ENCODE data around the gene ANK2. TPM values are rescaled to one million over a fixed set of nuclear protein-coding genes. Genes with fewer than 3 reads are reported as not detected.

ANK2 gene
- total and polyA plus RNA-seq, 2 of the 13 experiments (the other 11 are each of a cell fraction or from before 2014, with no cell fraction given), result 2.7 to 15.1 TPM

DNA sequence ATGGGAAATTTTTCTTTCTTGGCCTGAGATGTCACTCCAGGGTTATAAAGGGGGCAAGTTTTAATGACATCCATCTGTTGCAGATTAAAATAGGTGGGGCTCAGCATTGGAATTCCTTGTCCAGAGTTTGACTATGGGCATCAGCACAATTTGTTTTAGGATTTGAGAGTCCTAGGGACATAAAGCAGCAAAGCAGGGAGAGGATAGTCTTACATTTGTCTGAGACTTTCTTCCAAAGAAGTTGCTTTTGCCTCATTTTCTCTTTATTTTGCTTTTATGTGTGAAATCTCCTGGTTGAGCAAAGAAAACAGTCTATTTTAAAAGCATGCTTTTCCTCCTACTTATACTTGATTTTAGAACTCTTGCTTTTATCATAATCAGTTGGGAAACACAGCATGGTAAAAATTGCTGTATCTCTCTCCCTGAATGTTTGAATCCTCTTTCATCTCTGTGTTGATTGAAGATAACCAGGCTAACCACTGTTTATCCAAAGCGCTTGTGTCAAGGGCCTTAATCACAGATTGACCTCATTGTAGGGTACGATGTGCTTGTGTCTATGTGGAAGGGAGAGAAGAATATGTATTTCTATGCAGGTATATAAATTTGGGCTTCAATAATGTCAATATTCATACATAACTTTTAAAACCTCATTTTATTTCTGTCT lies 121.5 kb downstream of the ANK2 start (continued):
- TF ChIP-seq, protein P1, sequence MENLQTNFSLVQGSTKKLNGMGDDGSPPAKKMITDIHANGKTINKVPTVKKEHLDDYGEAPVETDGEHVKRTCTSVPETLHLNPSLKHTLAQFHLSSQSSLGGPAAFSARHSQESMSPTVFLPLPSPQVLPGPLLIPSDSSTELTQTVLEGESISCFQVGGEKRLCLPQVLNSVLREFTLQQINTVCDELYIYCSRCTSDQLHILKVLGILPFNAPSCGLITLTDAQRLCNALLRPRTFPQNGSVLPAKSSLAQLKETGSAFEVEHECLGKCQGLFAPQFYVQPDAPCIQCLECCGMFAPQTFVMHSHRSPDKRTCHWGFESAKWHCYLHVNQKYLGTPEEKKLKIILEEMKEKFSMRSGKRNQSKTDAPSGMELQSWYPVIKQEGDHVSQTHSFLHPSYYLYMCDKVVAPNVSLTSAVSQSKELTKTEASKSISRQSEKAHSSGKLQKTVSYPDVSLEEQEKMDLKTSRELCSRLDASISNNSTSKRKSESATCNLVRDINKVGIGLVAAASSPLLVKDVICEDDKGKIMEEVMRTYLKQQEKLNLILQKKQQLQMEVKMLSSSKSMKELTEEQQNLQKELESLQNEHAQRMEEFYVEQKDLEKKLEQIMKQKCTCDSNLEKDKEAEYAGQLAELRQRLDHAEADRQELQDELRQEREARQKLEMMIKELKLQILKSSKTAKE (CRISPR knock-in tag; IDR thresholded peaks at IDR 0.05; ENCODE audit: borderline replicate concordance), result no peak
- TF ChIP-seq PPARG (CRISPR knock-in tag; conservative IDR thresholded peaks at IDR 0.05) (peak; percentile 50; the same call in 1 of the 2 replicates), NR2F2 (IDR thresholded peaks at IDR 0.05; ENCODE audit: borderline replicate concordance, low read depth) (peak; percentile 88), ZNF34 (CRISPR knock-in tag; IDR thresholded peaks at IDR 0.05; ENCODE audit: borderline replicate concordance) (no peak), GATAD2A (CRISPR knock-in tag; IDR thresholded peaks at IDR 0.05) (peak; percentile 52; the same call in 1 of the 2 replicates), TARDBP (CRISPR knock-in tag; IDR thresholded peaks at IDR 0.05) (0 out of 2 replicates have a peak, but pooled peaks have one; percentile 20), PITX1 (CRISPR knock-in tag; IDR thresholded peaks at IDR 0.05) (peak; percentile 49; the same call in 1 of the 2 replicates), RXRB (CRISPR knock-in tag; IDR thresholded peaks at IDR 0.05; ENCODE audit: borderline replicate concordance) (peak; percentile 63), RARA (CRISPR knock-in tag; IDR thresholded peaks at IDR 0.05) (peak; percentile 36; the same call in 1 of the 2 replicates), IRF2 (CRISPR knock-in tag; IDR thresholded peaks at IDR 0.05) (0 out of 2 replicates have a peak, but pooled peaks have one; percentile 27), AKAP8 (CRISPR knock-in tag; IDR thresholded peaks at IDR 0.05) (no peak), MIER2 (CRISPR knock-in tag; IDR thresholded peaks at IDR 0.05) (peak; percentile 55; the same call in 1 of the 2 replicates), TCF7L2 (IDR thresholded peaks at IDR 0.05; ENCODE audit: low read depth, low read length) (peak; percentile 72), ISL2 (CRISPR knock-in tag; IDR thresholded peaks at IDR 0.05) (peak; percentile 91), ZNF792 (CRISPR knock-in tag; IDR thresholded peaks at IDR 0.05) (0 out of 2 replicates have a peak, but pooled peaks have one; percentile 26)
- TF ChIP-seq, protein P2, sequence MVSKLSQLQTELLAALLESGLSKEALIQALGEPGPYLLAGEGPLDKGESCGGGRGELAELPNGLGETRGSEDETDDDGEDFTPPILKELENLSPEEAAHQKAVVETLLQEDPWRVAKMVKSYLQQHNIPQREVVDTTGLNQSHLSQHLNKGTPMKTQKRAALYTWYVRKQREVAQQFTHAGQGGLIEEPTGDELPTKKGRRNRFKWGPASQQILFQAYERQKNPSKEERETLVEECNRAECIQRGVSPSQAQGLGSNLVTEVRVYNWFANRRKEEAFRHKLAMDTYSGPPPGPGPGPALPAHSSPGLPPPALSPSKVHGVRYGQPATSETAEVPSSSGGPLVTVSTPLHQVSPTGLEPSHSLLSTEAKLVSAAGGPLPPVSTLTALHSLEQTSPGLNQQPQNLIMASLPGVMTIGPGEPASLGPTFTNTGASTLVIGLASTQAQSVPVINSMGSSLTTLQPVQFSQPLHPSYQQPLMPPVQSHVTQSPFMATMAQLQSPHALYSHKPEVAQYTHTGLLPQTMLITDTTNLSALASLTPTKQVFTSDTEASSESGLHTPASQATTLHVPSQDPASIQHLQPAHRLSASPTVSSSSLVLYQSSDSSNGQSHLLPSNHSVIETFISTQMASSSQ (IDR thresholded peaks at IDR 0.05; ENCODE audit: low read depth), result 0 out of 2 replicates have a peak, but pooled peaks have one; percentile 40
- TF ChIP-seq, protein P2 (CRISPR knock-in tag; IDR thresholded peaks at IDR 0.05; ENCODE audit: borderline replicate concordance), result peak; percentile 52; the same call in 1 of the 2 replicates
- TF ChIP-seq, protein P3, sequence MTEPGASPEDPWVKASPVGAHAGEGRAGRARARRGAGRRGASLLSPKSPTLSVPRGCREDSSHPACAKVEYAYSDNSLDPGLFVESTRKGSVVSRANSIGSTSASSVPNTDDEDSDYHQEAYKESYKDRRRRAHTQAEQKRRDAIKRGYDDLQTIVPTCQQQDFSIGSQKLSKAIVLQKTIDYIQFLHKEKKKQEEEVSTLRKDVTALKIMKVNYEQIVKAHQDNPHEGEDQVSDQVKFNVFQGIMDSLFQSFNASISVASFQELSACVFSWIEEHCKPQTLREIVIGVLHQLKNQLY (CRISPR knock-in tag; IDR thresholded peaks at IDR 0.05), result no peak
- TF ChIP-seq, protein P4, sequence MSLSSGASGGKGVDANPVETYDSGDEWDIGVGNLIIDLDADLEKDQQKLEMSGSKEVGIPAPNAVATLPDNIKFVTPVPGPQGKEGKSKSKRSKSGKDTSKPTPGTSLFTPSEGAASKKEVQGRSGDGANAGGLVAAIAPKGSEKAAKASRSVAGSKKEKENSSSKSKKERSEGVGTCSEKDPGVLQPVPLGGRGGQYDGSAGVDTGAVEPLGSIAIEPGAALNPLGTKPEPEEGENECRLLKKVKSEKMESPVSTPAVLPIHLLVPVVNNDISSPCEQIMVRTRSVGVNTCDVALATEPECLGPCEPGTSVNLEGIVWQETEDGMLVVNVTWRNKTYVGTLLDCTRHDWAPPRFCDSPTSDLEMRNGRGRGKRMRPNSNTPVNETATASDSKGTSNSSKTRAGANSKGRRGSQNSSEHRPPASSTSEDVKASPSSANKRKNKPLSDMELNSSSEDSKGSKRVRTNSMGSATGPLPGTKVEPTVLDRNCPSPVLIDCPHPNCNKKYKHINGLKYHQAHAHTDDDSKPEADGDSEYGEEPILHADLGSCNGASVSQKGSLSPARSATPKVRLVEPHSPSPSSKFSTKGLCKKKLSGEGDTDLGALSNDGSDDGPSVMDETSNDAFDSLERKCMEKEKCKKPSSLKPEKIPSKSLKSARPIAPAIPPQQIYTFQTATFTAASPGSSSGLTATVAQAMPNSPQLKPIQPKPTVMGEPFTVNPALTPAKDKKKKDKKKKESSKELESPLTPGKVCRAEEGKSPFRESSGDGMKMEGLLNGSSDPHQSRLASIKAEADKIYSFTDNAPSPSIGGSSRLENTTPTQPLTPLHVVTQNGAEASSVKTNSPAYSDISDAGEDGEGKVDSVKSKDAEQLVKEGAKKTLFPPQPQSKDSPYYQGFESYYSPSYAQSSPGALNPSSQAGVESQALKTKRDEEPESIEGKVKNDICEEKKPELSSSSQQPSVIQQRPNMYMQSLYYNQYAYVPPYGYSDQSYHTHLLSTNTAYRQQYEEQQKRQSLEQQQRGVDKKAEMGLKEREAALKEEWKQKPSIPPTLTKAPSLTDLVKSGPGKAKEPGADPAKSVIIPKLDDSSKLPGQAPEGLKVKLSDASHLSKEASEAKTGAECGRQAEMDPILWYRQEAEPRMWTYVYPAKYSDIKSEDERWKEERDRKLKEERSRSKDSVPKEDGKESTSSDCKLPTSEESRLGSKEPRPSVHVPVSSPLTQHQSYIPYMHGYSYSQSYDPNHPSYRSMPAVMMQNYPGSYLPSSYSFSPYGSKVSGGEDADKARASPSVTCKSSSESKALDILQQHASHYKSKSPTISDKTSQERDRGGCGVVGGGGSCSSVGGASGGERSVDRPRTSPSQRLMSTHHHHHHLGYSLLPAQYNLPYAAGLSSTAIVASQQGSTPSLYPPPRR (CRISPR knock-in tag; IDR thresholded peaks at IDR 0.05; ENCODE audit: borderline replicate concordance), result peak; percentile 92
